Stimulated activated CD4-positive, alpha-beta T cell treated with anti-CD3 and anti-CD28 coated beads, TNF-alpha, amount 100 ng/mL, for 48 hours (primary cell): ENCODE results near the gene PIEZO2.
"Not testable (repeated sequence)": the region's sequence is repeated elsewhere in the genome, so short reads cannot be mapped to it uniquely, and the experiment has no call there.

Experiments used
- DNase-seq, 3 donors: peaks; one replicate each; pipeline ENCODE4 v3.0.0-alpha.2; 2020; ENCODE audit warnings: low read depth in 3 of 3

The PIEZO2 gene

GRCh38 chr18:10686308-10686707 lies 463.1 kb downstream of the PIEZO2 start:
- no peak for DNase-seq

- no peak for DNase-seq
Observed at GRCh38 chr18:10685484-10685883, 463.9 kb downstream of the PIEZO2 start.

GRCh38 chr18:10682368-10682714 lies 467.0 kb downstream of the PIEZO2 start:
- DNase-seq, result no peak

GRCh38 chr18:10681581-10682367 lies 467.6 kb downstream of the PIEZO2 start:
- DNase-seq, result no peak

GRCh38 chr18:10680271-10680596 lies 469.1 kb downstream of the PIEZO2 start:
- no peak for DNase-seq

GRCh38 chr18:10679557-10680270 lies 469.7 kb downstream of the PIEZO2 start:
- DNase-seq, result no peak

- no peak for DNase-seq
Observed at GRCh38 chr18:10671441-10671840, 477.9 kb downstream of the PIEZO2 start.

- no peak for DNase-seq
Observed at GRCh38 chr18:10670856-10671255, 478.5 kb downstream of the PIEZO2 start.

- no peak for DNase-seq
Observed at GRCh38 chr18:10669441-10670100, 479.8 kb downstream of the PIEZO2 start.

- no peak for DNase-seq
Observed at GRCh38 chr18:10663750-10664149, 485.6 kb downstream of the PIEZO2 start.

- no peak for DNase-seq
Observed at GRCh38 chr18:10661317-10661716, 488.1 kb downstream of the PIEZO2 start.

GRCh38 chr18:10660179-10660884 lies 489.0 kb downstream of the PIEZO2 start:
- no peak for DNase-seq

GRCh38 chr18:10659594-10659993 lies 489.8 kb downstream of the PIEZO2 start:
- DNase-seq, result no peak

- DNase-seq, result no peak
Observed at GRCh38 chr18:10659000-10659399, 490.4 kb downstream of the PIEZO2 start.

- DNase-seq, result not testable (repeated sequence)
Observed at GRCh38 chr18:10644003-10644402, 505.4 kb downstream of the PIEZO2 start.

- not testable (repeated sequence) for DNase-seq
Observed at GRCh38 chr18:10642915-10643524, 506.3 kb downstream of the PIEZO2 start.

GRCh38 chr18:10638539-10638885 lies 510.9 kb downstream of the PIEZO2 start:
- DNase-seq, result not testable (repeated sequence)

- DNase-seq, result not testable (repeated sequence)
Observed at GRCh38 chr18:10637858-10638538, 511.4 kb downstream of the PIEZO2 start.

- not testable (repeated sequence) for DNase-seq
Observed at GRCh38 chr18:10629076-10629475, 520.3 kb downstream of the PIEZO2 start.

GRCh38 chr18:10626606-10627213 lies 522.7 kb downstream of the PIEZO2 start:
- not testable (repeated sequence) for DNase-seq

GRCh38 chr18:10623606-10624005 lies 525.8 kb downstream of the PIEZO2 start:
- DNase-seq, result not testable (repeated sequence)
